IMR-90 (cell line): ENCODE measurements around the gene NCDN. TPM values are rescaled to one million over a fixed set of nuclear protein-coding genes. Genes with fewer than 3 reads are reported as not detected.

Experiments
- ATAC-seq: fragments of 200-7000 bp; cut with Tn5 transposase; 2 replicates; pipeline ENCODE4 v1.9.1; 2020; ENCODE audit warnings: low read depth, mild to moderate bottlenecking, moderate library complexity
- BruUV-seq: library from RNA; stranded (reverse); fragments of 400-500 nt; replicated peaks from 2 replicates; lab custom pipeline; 2021; lab: Mats Ljungman, UMichigan
- CTCF ChIA-PET: fragments of 300-600 bp; formaldehyde crosslinking; extraction: SDS; loops from one replicate; lab custom pipeline; 2021; ENCODE audit warnings: antibody characterized with exemption; lab: Yijun Ruan, JAX
- POLR2A ChIA-PET: fragments of 300-600 bp; sonication (Branson Sonifier 250); formaldehyde crosslinking; loops from one replicate; lab custom pipeline; 2022; ENCODE audit warnings: antibody characterized with exemption; ENCODE audit not compliant: unreplicated experiment; lab: Charles Lee
- DNase-seq: peaks from one replicate; pipeline ENCODE4 v3.0.0; 2013
- H2AFZ ChIP-seq: replicated peaks from 2 replicates; pipeline ENCODE3; 2013; ENCODE audit warnings: low read length, mild to moderate bottlenecking; ENCODE audit not compliant: poor library complexity
- H2AK5ac ChIP-seq: 2 replicates; pipeline ENCODE4 v1.6.1; 2013; ENCODE audit warnings: low read depth, low read length, inconsistent platforms
- H2AK9ac ChIP-seq: replicated peaks from 2 replicates; pipeline ENCODE3; 2013; ENCODE audit warnings: mild to moderate bottlenecking, low read depth, low read length, moderate library complexity; ENCODE audit not compliant: poor library complexity
- H2BK120ac ChIP-seq: 2 replicates; pipeline ENCODE4 v1.6.1; 2013; ENCODE audit warnings: low read depth, low read length, inconsistent platforms
- H2BK15ac ChIP-seq: 3 replicates; pipeline ENCODE4 v1.6.1; 2013; ENCODE audit warnings: low read depth, low read length, inconsistent platforms
- H2BK20ac ChIP-seq: 2 replicates; pipeline ENCODE4 v1.6.1; 2013; ENCODE audit warnings: low read depth, mild to moderate bottlenecking, inconsistent platforms, low read length, moderate library complexity
- H2BK5ac ChIP-seq: 2 replicates; pipeline ENCODE4 v1.6.1; 2013; ENCODE audit warnings: mild to moderate bottlenecking, low read depth, low read length, inconsistent platforms; ENCODE audit not compliant: poor library complexity, severe bottlenecking
- H3K14ac ChIP-seq: replicated peaks from 2 replicates; pipeline ENCODE4 v1.6.1; 2013; ENCODE audit warnings: low read depth, low read length, inconsistent platforms
- H3K18ac ChIP-seq: 2 replicates; pipeline ENCODE4 v1.6.1; 2013; ENCODE audit warnings: low read depth, low read length, control low read depth
- H3K23ac ChIP-seq: 2 replicates; pipeline ENCODE4 v1.6.1; 2013; ENCODE audit warnings: low read depth, low read length, inconsistent platforms
- H3K27ac ChIP-seq: 2 replicates; pipeline ENCODE4 v1.5.1; 2013; ENCODE audit warnings: mild to moderate bottlenecking, control low read depth, low read length; ENCODE audit not compliant: insufficient read depth
- H3K27me3 ChIP-seq: 2 replicates; pipeline ENCODE4 v1.6.1; 2013; ENCODE audit warnings: low read length; ENCODE audit not compliant: control insufficient read depth, insufficient read depth
- H3K36me3 ChIP-seq: 2 replicates; pipeline ENCODE4 v1.6.1; 2013; ENCODE audit warnings: low read length, mixed read lengths; ENCODE audit not compliant: control insufficient read depth, insufficient read depth
- H3K4ac ChIP-seq: 2 replicates; pipeline ENCODE4 v1.6.1; 2013; ENCODE audit warnings: low read depth, low read length, inconsistent platforms
- H3K4me1 ChIP-seq: 2 replicates; pipeline ENCODE4 v1.6.1; 2013; ENCODE audit warnings: low read length, mixed read lengths; ENCODE audit not compliant: control insufficient read depth, insufficient read depth
- H3K4me2 ChIP-seq: 2 replicates; pipeline ENCODE4 v1.6.1; 2013; ENCODE audit warnings: low read depth, mild to moderate bottlenecking, control low read depth, low read length, moderate library complexity
- H3K4me3 ChIP-seq: 2 replicates; pipeline ENCODE4 v1.5.1; 2013; ENCODE audit warnings: low read depth, mild to moderate bottlenecking, control low read depth, low read length, moderate library complexity; ENCODE audit not compliant: insufficient read depth
- H3K56ac ChIP-seq: 2 replicates; pipeline ENCODE4 v1.6.1; 2013; ENCODE audit warnings: low read length, inconsistent platforms; ENCODE audit not compliant: insufficient read depth; ENCODE audit errors: extremely low read depth
- H3K79me1 ChIP-seq, 2 experiments: 2 replicates each; pipeline ENCODE4 v1.6.1; 2013; ENCODE audit warnings: low read length in 2 of 2, inconsistent platforms in 1 of 2, low read depth in 1 of 2
- H3K9ac ChIP-seq: 2 replicates; pipeline ENCODE4 v1.6.1; 2013; ENCODE audit warnings: low read depth, low read length, control low read depth
- H3K9me1 ChIP-seq: 2 replicates; pipeline ENCODE4 v1.6.1; 2013; ENCODE audit warnings: low read length, inconsistent platforms; ENCODE audit not compliant: insufficient read depth
- H3K9me3 ChIP-seq: 2 replicates; pipeline ENCODE4 v1.6.1; 2013; ENCODE audit warnings: low read length; ENCODE audit not compliant: control insufficient read depth, insufficient read depth
- H4K20me1 ChIP-seq: 2 replicates; pipeline ENCODE4 v1.6.1; 2013; ENCODE audit warnings: low read length, inconsistent platforms; ENCODE audit not compliant: insufficient read depth
- H4K5ac ChIP-seq: 2 replicates; pipeline ENCODE4 v1.6.1; 2013; ENCODE audit warnings: mild to moderate bottlenecking, low read depth, low read length, control low read depth
- H4K8ac ChIP-seq, 2 experiments: 2 replicates each; pipeline ENCODE4 v1.6.1; 2013; ENCODE audit warnings: low read depth in 2 of 2, low read length in 2 of 2, control low read depth in 1 of 2, inconsistent platforms in 1 of 2
- H4K91ac ChIP-seq: 2 replicates; pipeline ENCODE4 v1.6.1; 2013; ENCODE audit warnings: low read depth, low read length, inconsistent platforms; ENCODE audit not compliant: insufficient read depth
- BHLHE40 ChIP-seq: fragments of 150-350 bp; IDR thresholded peaks from 2 replicates; pipeline ENCODE4 v1.6.1; 2016; ENCODE audit warnings: mild to moderate bottlenecking, low read depth, low read length
- CEBPB ChIP-seq: IDR thresholded peaks from 2 replicates; pipeline ENCODE4 v1.6.1; 2012; ENCODE audit warnings: low read depth, low read length, improper control_type of control experiment
- CHD1 ChIP-seq: IDR thresholded peaks from 2 replicates; pipeline ENCODE4 v1.6.1; 2012; ENCODE audit warnings: low read depth, low read length, improper control_type of control experiment
- CTCF ChIP-seq: conservative IDR thresholded peaks from 2 replicates; pipeline ENCODE4 v1.5.1; 2012; ENCODE audit warnings: mild to moderate bottlenecking, low read depth, low read length, improper control_type of control experiment
- ELK1 ChIP-seq: fragments of 150-350 bp; IDR thresholded peaks from 2 replicates; pipeline ENCODE4 v1.6.1; 2016; ENCODE audit warnings: low read depth, mild to moderate bottlenecking, low read length, moderate library complexity, borderline replicate concordance
- FOS ChIP-seq: fragments of 150-350 bp; IDR thresholded peaks from 2 replicates; pipeline ENCODE4 v1.6.1; 2016; ENCODE audit warnings: low read depth, low read length
- MAFK ChIP-seq: IDR thresholded peaks from 2 replicates; pipeline ENCODE4 v1.6.1; 2012; ENCODE audit warnings: low read depth, low read length, improper control_type of control experiment
- MAZ ChIP-seq: IDR thresholded peaks from 2 replicates; pipeline ENCODE4 v1.6.1; 2012; ENCODE audit warnings: low read depth, mild to moderate bottlenecking, low read length, improper control_type of control experiment, moderate library complexity, borderline replicate concordance
- MXI1 ChIP-seq: IDR thresholded peaks from 2 replicates; pipeline ENCODE4 v1.6.1; 2012; ENCODE audit warnings: low read depth, mild to moderate bottlenecking, low read length, moderate library complexity, borderline replicate concordance
- NFE2L2 ChIP-seq: fragments of 150-350 bp; IDR thresholded peaks from 2 replicates; pipeline ENCODE4 v1.6.1; 2016; ENCODE audit warnings: low read depth, mild to moderate bottlenecking, low read length
- POLR2A ChIP-seq: IDR thresholded peaks from 2 replicates; pipeline ENCODE4 v1.6.1; 2012; ENCODE audit warnings: mild to moderate bottlenecking, low read depth, low read length
- RAD21 ChIP-seq: IDR thresholded peaks from 2 replicates; pipeline ENCODE4 v1.6.1; 2012; ENCODE audit warnings: low read length, improper control_type of control experiment
- RCOR1 ChIP-seq: IDR thresholded peaks from 2 replicates; pipeline ENCODE4 v1.6.1; 2012; ENCODE audit warnings: mild to moderate bottlenecking, low read length, improper control_type of control experiment; ENCODE audit not compliant: insufficient replicate concordance
- RFX5 ChIP-seq: IDR thresholded peaks from 2 replicates; pipeline ENCODE4 v1.8.0; 2012; ENCODE audit warnings: low read depth, mild to moderate bottlenecking, low read length, moderate library complexity
- WGBS, 2 experiments: methylation state at CpG; one replicate each; pipeline versions ENCODE4 v1.1.5 to v1.1.7; 2013; ENCODE audit warnings: missing lambda C conversion rate in 2 of 2; ENCODE audit not compliant: insufficient read length in 1 of 2; ENCODE audit errors: extremely low coverage in 2 of 2; 5-methylcytosine and 5-hydroxymethylcytosine counted together
- dilution Hi-C: fragments of 300-500 bp; cut with HindIII; formaldehyde crosslinking; loops from one replicate; pipeline ENCODE4 v1.14.3; 2018; ENCODE audit warnings: low sequenced_read_pairs; ENCODE audit not compliant: unreplicated experiment
- in situ Hi-C: fragments of 300-500 bp; cut with MboI; formaldehyde crosslinking; loops from 3 replicates; pipeline ENCODE4 v1.14.3; 2019; ENCODE audit warnings: low sequenced_read_pairs, inconsistent platforms, mixed read lengths
- intact Hi-C: fragments of 100-400 bp; cut with micrococcal nuclease; formaldehyde crosslinking; loops from 2 replicates; pipeline ENCODE4 v1.10.0; 2022
- polyA plus RNA-seq, 3 experiments: library from polyadenylated mRNA; depleted of rRNA; stranded (reverse); fragments of >200 nt; gene quantifications; 2 replicates each; pipeline ENCODE4 v1.2.3, GENCODE V29; 2012; ENCODE audit warnings: low replicate concordance in 1 of 3
- total RNA-seq: library from RNA; depleted of rRNA; stranded (reverse); fragments of >200 nt; gene quantifications from 2 replicates; pipeline ENCODE4 v1.2.3, GENCODE V29; 2012

The NCDN gene
- total and polyA plus RNA-seq, 2 of the 4 experiments (the other 2 are of a cell fraction) = 10.0 to 38.8 TPM

- H2BK120ac ChIP-seq = no peak overlapping the region
- WGBS, 2 experiments = 88% methylated on average over 6 of the region's 12 CpGs; no CpG with 5 or more reads in 1 of the 2 experiments
- no peaks in the 10 kb centered on the region for H3K27me3 ChIP-seq
- H2BK5ac ChIP-seq = no peak overlapping the region
- H3K18ac ChIP-seq = no peak overlapping the region
- H3K56ac ChIP-seq = no peak overlapping the region
- no peak overlapping the region for H3K4me3 ChIP-seq
- no peak overlapping the region for H3K4me2 ChIP-seq
- peaks cover 5% of the 10 kb centered on the region; the same call in 1 of the 2 replicates for H3K4me1 ChIP-seq
- H3K9me3 ChIP-seq = no peaks in the 10 kb centered on the region
- no peak overlapping the region for H2AK5ac ChIP-seq
- H4K8ac ChIP-seq = no peak overlapping the region
- ChIA-PET CTCF (no interaction called here), POLR2A (no interaction called here)
- no TSS peak for BruUV-seq
- no peak overlapping the region for H4K5ac ChIP-seq
- H3K23ac ChIP-seq = no peak overlapping the region
- no peak overlapping the region for H2BK15ac ChIP-seq
- H2AK9ac ChIP-seq = no peak overlapping the region
- no peak overlapping the region for H3K4ac ChIP-seq
- intact Hi-C loops (no loop called here), dilution Hi-C loops (no loop called here), in situ Hi-C loops (loop anchor here (5.0 to 10.0 kb wide), 2 partner anchors 111 to 368 kb away; partner anchors contain the start of gene SFPQ)
- H3K9ac ChIP-seq = no peak overlapping the region
- peaks cover 2 to 32% of the 10 kb centered on the region in 2 experiments; a peak in 3 of 4 replicates for H3K79me1 ChIP-seq
- H3K9me1 ChIP-seq = no peaks in the 10 kb centered on the region
- DNase-seq (no peak), ATAC-seq (no peak)
- no peak overlapping the region for H4K91ac ChIP-seq
- no peak overlapping the region for H2BK20ac ChIP-seq
- TF ChIP-seq RAD21 (no peak), CHD1 (no peak), MAFK (no peak), FOS (no peak), CTCF (no peak), RCOR1 (no peak), MXI1 (no peak), RFX5 (no peak), ELK1 (no peak), NFE2L2 (no peak), POLR2A (no peak), MAZ (no peak), CEBPB (no peak), BHLHE40 (no peak)
- H3K27ac ChIP-seq = no peak overlapping the region
- no peak overlapping the region for H3K14ac ChIP-seq
- H4K20me1 ChIP-seq = peaks cover 42% of the 10 kb centered on the region
- no peak overlapping the region for H2AFZ ChIP-seq
- H3K36me3 ChIP-seq = peaks cover 41% of the 10 kb centered on the region
Measured at GRCh38 chr1:35563166-35563565, 5.6 kb downstream of the NCDN start.
